ENCODE data around the gene CDK17. TPM values are rescaled to one million over a fixed set of nuclear protein-coding genes. Genes with fewer than 3 reads are reported as not detected.

Gene CDK17
- total and polyA plus RNA-seq, 9 donors = 13.8 to 59.2 (median 30.9) TPM

DNA sequence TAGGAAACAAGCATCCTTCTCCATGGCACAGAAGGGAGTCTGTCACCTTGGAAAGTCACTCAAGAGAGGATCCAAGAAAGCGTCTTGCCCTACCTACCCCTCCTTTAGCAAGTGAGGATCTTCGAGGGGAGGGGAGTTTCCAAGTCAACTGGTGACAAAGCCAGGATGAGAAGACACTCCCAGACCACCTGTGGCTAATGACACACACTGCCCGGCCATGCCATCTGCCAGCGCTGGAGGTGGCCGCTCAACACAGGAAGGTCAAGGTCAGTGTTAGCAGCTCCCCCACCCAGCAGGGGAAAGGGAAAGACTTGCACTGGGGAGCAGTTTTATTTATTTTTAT lies 164.8 kb downstream of the CDK17 start:
- 62 to 76% (median 65%) methylated on average over 5 of the region's 5 CpGs for WGBS, 3 donors
- H3K27ac ChIP-seq = no peak overlapping the region
- H3K27me3 ChIP-seq = no peaks in the 10 kb centered on the region
- intact Hi-C loops (cut with DNase I) = no loop called here
- peaks cover 21% of the 10 kb centered on the region for H3K4me1 ChIP-seq (ENCODE audit: insufficient read depth)
- TF ChIP-seq POLR2A (IDR thresholded peaks at IDR 0.05) (no peak), EP300 (IDR thresholded peaks at IDR 0.05) (no peak)
- TF ChIP-seq, protein P1, sequence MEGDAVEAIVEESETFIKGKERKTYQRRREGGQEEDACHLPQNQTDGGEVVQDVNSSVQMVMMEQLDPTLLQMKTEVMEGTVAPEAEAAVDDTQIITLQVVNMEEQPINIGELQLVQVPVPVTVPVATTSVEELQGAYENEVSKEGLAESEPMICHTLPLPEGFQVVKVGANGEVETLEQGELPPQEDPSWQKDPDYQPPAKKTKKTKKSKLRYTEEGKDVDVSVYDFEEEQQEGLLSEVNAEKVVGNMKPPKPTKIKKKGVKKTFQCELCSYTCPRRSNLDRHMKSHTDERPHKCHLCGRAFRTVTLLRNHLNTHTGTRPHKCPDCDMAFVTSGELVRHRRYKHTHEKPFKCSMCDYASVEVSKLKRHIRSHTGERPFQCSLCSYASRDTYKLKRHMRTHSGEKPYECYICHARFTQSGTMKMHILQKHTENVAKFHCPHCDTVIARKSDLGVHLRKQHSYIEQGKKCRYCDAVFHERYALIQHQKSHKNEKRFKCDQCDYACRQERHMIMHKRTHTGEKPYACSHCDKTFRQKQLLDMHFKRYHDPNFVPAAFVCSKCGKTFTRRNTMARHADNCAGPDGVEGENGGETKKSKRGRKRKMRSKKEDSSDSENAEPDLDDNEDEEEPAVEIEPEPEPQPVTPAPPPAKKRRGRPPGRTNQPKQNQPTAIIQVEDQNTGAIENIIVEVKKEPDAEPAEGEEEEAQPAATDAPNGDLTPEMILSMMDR (IDR thresholded peaks at IDR 0.05) = no peak
- no peaks in the 10 kb centered on the region for H3K36me3 ChIP-seq
- no peaks in the 10 kb centered on the region for H3K9me3 ChIP-seq
- no peak for DNase-seq
- H3K4me3 ChIP-seq = no peak overlapping the region

DNA sequence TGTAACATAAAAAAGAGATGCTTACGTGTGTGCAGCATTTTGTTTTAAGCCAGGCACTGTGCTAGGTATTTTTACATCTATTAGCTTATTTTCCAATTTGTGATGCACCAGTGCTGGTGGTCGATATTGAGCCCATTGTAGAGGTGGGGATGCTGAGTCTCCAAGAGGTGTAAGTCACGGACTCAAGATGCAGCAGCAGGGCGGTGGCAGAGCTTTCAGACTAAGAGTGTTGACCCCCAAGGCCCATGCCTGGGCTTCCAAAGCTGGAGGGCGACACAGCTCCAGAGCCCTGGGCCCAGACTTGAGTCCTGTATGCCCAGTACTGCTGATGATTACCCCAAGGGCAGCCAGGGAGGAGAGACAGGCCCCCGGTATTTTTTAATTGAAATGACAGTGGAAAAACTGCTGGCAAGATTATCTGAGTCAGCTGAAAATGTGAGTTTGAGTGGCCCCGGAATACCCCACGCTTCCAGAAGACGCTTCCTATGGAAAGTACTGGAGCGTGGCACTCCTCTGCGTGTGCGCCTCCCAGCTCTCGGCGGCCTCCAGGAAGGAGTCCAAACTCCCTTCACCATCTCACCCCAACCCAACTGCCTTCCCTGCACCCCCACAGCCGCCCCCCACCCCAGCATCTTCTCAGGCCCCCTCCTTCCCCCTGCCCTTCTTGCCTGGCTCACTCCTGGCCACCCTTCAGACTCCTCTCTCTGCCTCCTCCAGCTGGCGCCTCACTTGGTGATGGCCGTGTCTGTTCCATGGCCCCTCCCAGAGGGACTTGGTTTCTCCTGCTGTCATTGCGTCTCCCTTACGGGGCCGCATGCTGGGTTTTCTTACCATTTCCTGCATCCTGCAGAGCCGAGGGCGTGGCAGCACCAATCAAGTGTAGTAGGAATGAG lies 165.4 kb downstream of the CDK17 start:
- intact Hi-C loops (cut with DNase I) = loop anchor here in 1 of 4 donors (5.0 kb wide), 1 partner anchor 162 kb away; no protein-coding TSS in a partner anchor
- 78 to 88% (median 87%) methylated on average over 22 of the region's 22 CpGs for WGBS, 3 donors
- DNase-seq = no peak

DNA sequence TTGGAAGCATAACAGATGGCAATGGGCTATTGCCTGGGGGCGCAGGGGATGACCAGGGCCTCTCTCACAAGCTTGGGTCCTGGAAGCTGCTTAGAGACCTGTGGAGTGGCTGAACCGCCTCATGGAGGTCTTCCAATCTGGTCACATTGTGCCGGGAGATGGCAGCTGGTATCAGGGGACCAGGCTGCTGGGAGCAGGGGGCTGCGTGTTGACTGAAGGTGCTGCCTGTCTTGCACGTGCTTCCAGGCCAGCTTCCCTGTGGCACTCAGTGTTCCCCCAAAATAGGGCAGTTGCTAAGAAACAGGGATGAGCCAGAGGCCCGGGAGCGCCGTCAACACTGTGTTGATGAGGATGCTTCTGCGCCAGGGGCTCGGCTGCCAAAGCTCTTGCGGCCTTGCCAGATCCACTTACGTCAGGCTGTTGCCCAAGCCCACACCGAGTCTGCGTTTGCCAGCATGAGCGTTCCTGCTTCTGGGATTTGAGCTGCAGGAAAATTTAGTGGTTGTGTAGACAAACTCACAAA lies 166.2 kb downstream of the CDK17 start:
- 31 to 62% (median 44%) methylated on average over 15 of the region's 15 CpGs for WGBS, 3 donors
- Histone ChIP-seq H3K9me3 (no peaks in the 10 kb centered on the region), H3K27me3 (no peaks in the 10 kb centered on the region), H3K4me1 (ENCODE audit: insufficient read depth) (peaks cover 21% of the 10 kb centered on the region), H3K36me3 (no peaks in the 10 kb centered on the region), H3K27ac (peak overlapping the region in 1 of 2 donors; percentile 61), H3K4me3 (no peak overlapping the region)
- TF ChIP-seq POLR2A (IDR thresholded peaks at IDR 0.05) = no peak
- TF ChIP-seq EP300 (IDR thresholded peaks at IDR 0.05) = peak; percentile 76
- TF ChIP-seq, protein P1 (IDR thresholded peaks at IDR 0.05) = no peak
- peak; percentile 85 to 95 (median 93) for DNase-seq
- intact Hi-C loops (cut with DNase I) = loop anchor here in 1 of 4 donors (5.0 kb wide), 1 partner anchor 163 kb away; no protein-coding TSS in a partner anchor

More for the DNA sequence above, 165.4 kb downstream of the CDK17 start:
- Histone ChIP-seq H3K4me3 (no peak overlapping the region), H3K9me3 (no peaks in the 10 kb centered on the region), H3K27ac (peak overlapping the region in 1 of 2 donors; percentile 18), H3K36me3 (no peaks in the 10 kb centered on the region), H3K27me3 (no peaks in the 10 kb centered on the region), H3K4me1 (ENCODE audit: insufficient read depth) (peaks cover 21% of the 10 kb centered on the region)
- TF ChIP-seq EP300 (IDR thresholded peaks at IDR 0.05) (no peak), POLR2A (IDR thresholded peaks at IDR 0.05) (no peak)
- TF ChIP-seq, protein P1 (IDR thresholded peaks at IDR 0.05) = no peak

DNA sequence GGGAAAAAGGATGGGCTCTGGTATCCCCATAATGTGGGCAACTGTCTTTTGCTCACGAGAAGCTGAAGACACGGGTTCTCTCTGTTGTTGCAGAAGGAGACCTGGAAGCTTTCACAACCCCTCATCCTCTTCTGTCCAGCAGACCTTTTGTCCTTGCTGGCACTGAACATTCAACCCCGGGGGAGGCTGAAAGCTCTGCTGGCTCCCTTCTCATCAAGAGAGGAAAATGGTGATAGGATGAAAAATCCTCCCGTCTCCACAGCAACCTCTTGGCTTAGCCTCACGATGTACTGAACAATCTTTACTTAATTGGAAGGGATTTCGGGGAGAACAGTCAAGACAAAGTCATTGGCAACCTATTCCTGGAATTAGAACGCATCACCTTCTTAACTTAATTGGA lies 167.1 kb downstream of the CDK17 start:
- intact Hi-C loops (cut with DNase I) = loop anchor here in 1 of 4 donors (5.0 kb wide), 1 partner anchor 164 kb away; no protein-coding TSS in a partner anchor
- Histone ChIP-seq H3K27ac (peak overlapping the region in 1 of 2 donors; percentile 61), H3K4me1 (ENCODE audit: insufficient read depth) (peaks cover 21% of the 10 kb centered on the region), H3K36me3 (no peaks in the 10 kb centered on the region), H3K9me3 (no peaks in the 10 kb centered on the region), H3K27me3 (no peaks in the 10 kb centered on the region), H3K4me3 (no peak overlapping the region)
- 26 to 40% (median 29%) methylated on average over 7 of the region's 7 CpGs for WGBS, 3 donors
- peak; percentile 44 to 84 (median 66) for DNase-seq
- TF ChIP-seq POLR2A (IDR thresholded peaks at IDR 0.05) (no peak), EP300 (IDR thresholded peaks at IDR 0.05) (no peak)
- TF ChIP-seq, protein P1 (IDR thresholded peaks at IDR 0.05) = no peak
